CD4-positive, CD25-positive, alpha-beta regulatory T cell (primary cell): ENCODE data around the gene SMOC2. TPM values are rescaled to one million over a fixed set of nuclear protein-coding genes. Genes with fewer than 3 reads are reported as not detected.
"Not testable (repeated sequence)": the region's sequence is repeated elsewhere in the genome, so short reads cannot be mapped to it uniquely, and the experiment has no call there.

Source experiments
- ATAC-seq, 2 donors: fragments of 150-1000 bp; cut with Tn5 transposase; one replicate each; pipeline ENCODE4 v1.10.0; 2021; ENCODE audit warnings: low read depth in 2 of 2, moderate number of reproducible peaks in 2 of 2, moderate library complexity in 1 of 2
- DNase-seq, 3 donors: peaks; one replicate each; pipeline versions ENCODE4 v3.0.0 to v3.0.0-alpha.2; 2012 to 2022; ENCODE audit warnings: mixed read lengths in 1 of 3
- H3K27ac ChIP-seq: one replicate; pipeline ENCODE4 v1.7.0; 2013; ENCODE audit warnings: mild to moderate bottlenecking, low read length; ENCODE audit not compliant: insufficient read depth, poor library complexity, severe bottlenecking
- H3K27me3 ChIP-seq: one replicate; pipeline ENCODE4 v1.7.0; 2013; ENCODE audit warnings: low read length; ENCODE audit not compliant: control insufficient read depth, insufficient read depth
- H3K36me3 ChIP-seq: one replicate; pipeline ENCODE4 v1.7.0; 2013; ENCODE audit warnings: mild to moderate bottlenecking, low read length, moderate library complexity; ENCODE audit not compliant: control insufficient read depth, insufficient read depth
- H3K4me1 ChIP-seq: 2 replicates; pipeline ENCODE4 v1.7.0; 2013; ENCODE audit warnings: mild to moderate bottlenecking, low read length; ENCODE audit not compliant: insufficient read depth, control insufficient read depth, poor library complexity, severe bottlenecking
- H3K4me3 ChIP-seq: one replicate; pipeline ENCODE4 v1.7.0; 2013; ENCODE audit warnings: low read depth, mild to moderate bottlenecking, low read length, moderate library complexity
- H3K9me3 ChIP-seq, 2 experiments: 1 replicate in 1 of 2; 2 replicates in 1 of 2; pipeline ENCODE4 v1.7.0; 2013; ENCODE audit warnings: low read length in 2 of 2, mild to moderate bottlenecking in 1 of 2, moderate library complexity in 1 of 2; ENCODE audit not compliant: control insufficient read depth in 2 of 2
- H3K27ac Mint-ChIP-seq, 3 donors: one replicate each; pipeline ENCODE4 v1.8.0; 2020 to 2022; ENCODE audit warnings: mild to moderate bottlenecking in 3 of 3, mixed read lengths in 3 of 3, moderate library complexity in 2 of 3
- H3K27me3 Mint-ChIP-seq: one replicate; pipeline ENCODE4 v1.8.0; 2022; ENCODE audit warnings: mild to moderate bottlenecking, mixed read lengths
- H3K36me3 Mint-ChIP-seq: one replicate; pipeline ENCODE4 v1.8.0; 2020; ENCODE audit warnings: mixed read lengths
- H3K4me1 Mint-ChIP-seq, 4 donors: one replicate each; pipeline ENCODE4 v1.8.0; 2020 to 2022; ENCODE audit warnings: mixed read lengths in 4 of 4, mild to moderate bottlenecking in 1 of 4
- H3K4me3 Mint-ChIP-seq, 4 donors: one replicate each; pipeline ENCODE4 v1.8.0; 2020 to 2022; ENCODE audit warnings: mild to moderate bottlenecking in 4 of 4, mixed read lengths in 4 of 4, moderate library complexity in 3 of 4
- H3K9me3 Mint-ChIP-seq, 7 donors: one replicate each; pipeline ENCODE4 v1.8.0; 2020 to 2022; ENCODE audit warnings: mixed read lengths in 7 of 7, mild to moderate bottlenecking in 3 of 7, moderate library complexity in 2 of 7
- polyA plus RNA-seq, 4 donors: library from polyadenylated mRNA; unstranded; fragments of 300-500 nt; fragmentation: Illumina TruSeq; gene quantifications; one replicate each; pipeline ENCODE4 v1.2.3, GENCODE V29; 2021
- total RNA-seq: library from RNA; stranded (reverse); gene quantifications from one replicate; pipeline ENCODE4 v1.2.3, GENCODE V29; 2022

The SMOC2 gene
- total and polyA plus RNA-seq, 5 donors from 2014 or later, result not detected

DNA sequence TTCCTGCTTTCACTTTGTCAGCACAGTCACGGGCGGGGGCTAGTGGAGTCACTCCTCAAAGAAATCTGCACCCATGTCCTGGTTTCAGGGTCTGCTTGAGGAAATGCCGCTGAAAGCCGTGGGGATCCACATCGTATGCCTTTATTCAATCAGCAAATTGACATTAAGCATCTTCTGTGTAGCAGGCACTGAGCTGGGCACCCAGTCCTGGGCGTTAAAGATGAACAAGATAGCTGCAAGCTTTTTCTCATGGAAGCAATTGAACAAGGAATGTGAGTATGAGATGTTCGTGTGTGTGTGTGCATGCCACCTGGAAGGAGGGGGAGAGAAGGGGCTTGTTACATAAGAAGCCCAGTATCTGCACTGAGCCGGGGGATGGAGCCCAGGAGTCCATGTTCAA is 243.9 kb downstream of the SMOC2 start:
- no peaks in the 10 kb centered on the region for H3K27me3 ChIP-seq
- H3K36me3 ChIP-seq, result no peaks in the 10 kb centered on the region
- no peak overlapping the region for H3K4me3 ChIP-seq
- DNase-seq (no peak), ATAC-seq (no peak)
- H3K9me3 ChIP-seq, result no peaks in the 10 kb centered on the region
- Mint-ChIP-seq H3K9me3 (peaks cover 0 to 3% (median 0%) of the 10 kb centered on the region in 7 donors), H3K27ac (no peak overlapping the region), H3K27me3 (peaks cover 5% of the 10 kb centered on the region), H3K36me3 (no peaks in the 10 kb centered on the region), H3K4me3 (no peak overlapping the region), H3K4me1 (no peaks in the 10 kb centered on the region)
- no peak overlapping the region for H3K27ac ChIP-seq
- H3K4me1 ChIP-seq, result no peaks in the 10 kb centered on the region

DNA sequence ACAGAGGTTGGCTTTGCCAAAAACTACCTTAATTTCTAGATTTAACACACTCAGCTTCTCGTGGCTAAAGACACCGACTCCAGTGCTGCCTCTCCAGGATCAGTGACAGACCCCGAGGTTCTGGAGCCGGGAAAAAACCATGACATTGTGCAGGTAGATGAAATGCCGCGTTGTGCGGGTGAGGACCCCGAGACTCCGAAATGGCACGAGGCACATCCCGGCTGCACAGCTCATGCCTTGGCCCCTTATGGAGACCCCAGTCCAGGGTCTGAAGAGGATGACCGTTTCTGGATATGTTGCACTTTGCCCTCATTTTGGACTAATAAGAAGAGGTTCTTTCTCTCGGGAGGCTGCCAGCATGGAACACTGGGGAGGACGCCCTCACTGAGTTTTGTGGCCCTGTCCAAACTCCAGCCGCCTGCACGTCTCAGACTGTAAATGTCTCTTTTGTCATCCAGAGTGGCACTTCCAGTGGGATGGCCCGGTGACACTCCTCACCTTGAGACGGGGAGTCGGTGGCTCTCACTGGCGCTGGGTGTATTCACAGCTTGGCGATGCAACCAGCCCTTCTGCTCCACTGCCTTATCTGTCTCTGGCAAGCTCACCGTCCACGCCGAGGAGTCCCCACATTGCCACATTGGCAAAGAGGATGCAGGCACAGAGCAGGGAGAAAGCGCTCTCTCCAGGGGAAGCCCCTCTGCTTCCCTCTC is 245.2 kb downstream of the SMOC2 start:
- no peak overlapping the region for H3K4me3 Mint-ChIP-seq
- H3K27me3 Mint-ChIP-seq, result peaks cover 5% of the 10 kb centered on the region
- H3K9me3 Mint-ChIP-seq, result peaks cover 0 to 2% (median 0%) of the 10 kb centered on the region in 7 donors
- DNase-seq (no peak), ATAC-seq (no peak)
- Histone ChIP-seq H3K4me3 (no peak overlapping the region), H3K27ac (no peak overlapping the region), H3K27me3 (no peaks in the 10 kb centered on the region), H3K4me1 (no peaks in the 10 kb centered on the region), H3K9me3 (no peaks in the 10 kb centered on the region), H3K36me3 (no peaks in the 10 kb centered on the region)
- H3K27ac Mint-ChIP-seq, result peak overlapping the region in 1 of 3 donors; percentile 48
- no peaks in the 10 kb centered on the region for H3K36me3 Mint-ChIP-seq
- H3K4me1 Mint-ChIP-seq, result no peaks in the 10 kb centered on the region

GRCh38 chr6:168686831-168687730 is 246.1 kb downstream of the SMOC2 start:
- no peak overlapping the region for H3K4me3 ChIP-seq
- no peaks in the 10 kb centered on the region for H3K4me1 Mint-ChIP-seq
- H3K9me3 ChIP-seq, result no peaks in the 10 kb centered on the region
- no peak for DNase-seq
- H3K4me1 ChIP-seq, result no peaks in the 10 kb centered on the region
- H3K4me3 Mint-ChIP-seq, result no peak overlapping the region
- no peaks in the 10 kb centered on the region for H3K36me3 ChIP-seq
- H3K27ac Mint-ChIP-seq, result peak overlapping the region in 1 of 3 donors; percentile 7
- H3K9me3 Mint-ChIP-seq, result peaks cover 0 to 2% (median 0%) of the 10 kb centered on the region in 7 donors
- no peaks in the 10 kb centered on the region for H3K27me3 ChIP-seq
- H3K27me3 Mint-ChIP-seq, result peaks cover 5% of the 10 kb centered on the region
- H3K27ac ChIP-seq, result no peak overlapping the region
- ATAC-seq, result no peak
- no peaks in the 10 kb centered on the region for H3K36me3 Mint-ChIP-seq

DNA sequence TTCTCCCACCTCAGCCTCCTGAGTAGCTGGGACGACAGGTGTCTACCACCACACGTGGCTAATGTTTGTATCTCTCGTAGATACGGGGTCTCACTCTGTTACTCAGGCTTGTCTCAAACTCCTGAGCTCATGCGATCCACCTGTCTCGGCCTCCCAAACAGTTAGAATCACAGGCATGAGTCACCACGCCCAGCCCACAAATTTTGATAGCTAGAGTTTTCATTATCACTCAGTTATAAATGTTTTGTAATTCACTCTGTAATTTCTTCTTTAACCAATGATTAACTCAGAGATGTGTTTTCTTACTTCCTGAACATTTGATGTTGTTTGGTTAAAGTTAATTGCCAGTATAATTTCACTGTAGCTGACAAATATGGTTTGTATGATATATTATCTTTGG is 249.3 kb downstream of the SMOC2 start:
- Histone ChIP-seq H3K4me1 (no peaks in the 10 kb centered on the region), H3K9me3 (no peaks in the 10 kb centered on the region), H3K36me3 (no peaks in the 10 kb centered on the region), H3K4me3 (no peak overlapping the region), H3K27ac (no peak overlapping the region), H3K27me3 (no peaks in the 10 kb centered on the region)
- ATAC-seq, result no peak
- Mint-ChIP-seq H3K36me3 (no peaks in the 10 kb centered on the region), H3K27ac (no peak overlapping the region), H3K4me1 (no peaks in the 10 kb centered on the region), H3K27me3 (peaks cover 5% of the 10 kb centered on the region), H3K9me3 (no peaks in the 10 kb centered on the region), H3K4me3 (no peak overlapping the region)
- DNase-seq, result no peak

GRCh38 chr6:168691774-168692173 is 250.8 kb downstream of the SMOC2 start:
- H3K4me1 Mint-ChIP-seq, result no peaks in the 10 kb centered on the region
- peaks cover 5% of the 10 kb centered on the region for H3K27me3 Mint-ChIP-seq
- DNase-seq, result no peak
- no peak for ATAC-seq
- Histone ChIP-seq H3K36me3 (no peaks in the 10 kb centered on the region), H3K4me3 (no peak overlapping the region), H3K4me1 (no peaks in the 10 kb centered on the region), H3K27me3 (no peaks in the 10 kb centered on the region), H3K9me3 (no peaks in the 10 kb centered on the region), H3K27ac (no peak overlapping the region)
- no peaks in the 10 kb centered on the region for H3K9me3 Mint-ChIP-seq
- H3K27ac Mint-ChIP-seq, result no peak overlapping the region
- H3K4me3 Mint-ChIP-seq, result no peak overlapping the region
- H3K36me3 Mint-ChIP-seq, result no peaks in the 10 kb centered on the region

DNA sequence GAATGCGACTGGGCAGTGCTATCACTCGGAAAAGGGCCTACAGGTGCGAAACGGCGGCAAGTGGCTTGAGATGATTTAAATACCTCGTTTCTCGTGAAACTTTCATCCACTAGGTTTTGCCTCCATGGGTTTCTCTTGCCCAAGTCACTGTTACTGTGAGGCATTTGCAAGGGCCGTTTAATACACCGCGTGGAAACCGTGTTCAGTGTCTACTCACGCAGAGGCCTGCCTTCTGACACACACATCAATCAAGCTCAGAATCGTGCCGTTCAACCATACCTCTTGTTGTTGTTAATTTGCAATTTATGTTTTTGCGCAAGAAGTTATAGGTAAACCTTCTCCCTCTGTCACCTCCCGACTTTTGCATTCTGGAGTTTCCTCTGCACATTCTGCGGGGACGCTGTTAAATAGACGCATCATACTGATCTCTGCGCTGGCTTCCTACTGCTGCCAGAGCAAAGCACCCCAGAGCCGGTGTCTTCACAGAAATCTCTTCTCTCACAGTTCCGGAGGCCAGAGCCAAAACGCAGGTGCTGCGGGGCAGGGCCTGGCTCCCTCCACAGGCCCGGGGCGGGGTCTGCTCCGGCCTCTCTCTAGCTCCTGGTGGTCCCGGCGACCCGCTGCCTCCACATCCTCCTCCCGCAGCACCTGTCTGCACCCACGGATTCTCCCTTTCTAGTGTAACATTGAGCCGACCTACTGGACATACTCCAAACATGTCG is 251.4 kb downstream of the SMOC2 start:
- DNase-seq (no peak), ATAC-seq (no peak)
- Mint-ChIP-seq H3K4me3 (no peak overlapping the region), H3K4me1 (no peaks in the 10 kb centered on the region), H3K27ac (no peak overlapping the region), H3K27me3 (peaks cover 5% of the 10 kb centered on the region), H3K9me3 (peaks cover 0 to 5% (median 0%) of the 10 kb centered on the region in 7 donors), H3K36me3 (no peaks in the 10 kb centered on the region)
- H3K4me3 ChIP-seq, result no peak overlapping the region
- H3K4me1 ChIP-seq, result no peaks in the 10 kb centered on the region
- H3K9me3 ChIP-seq, result no peaks in the 10 kb centered on the region
- H3K27ac ChIP-seq, result no peak overlapping the region
- H3K27me3 ChIP-seq, result no peaks in the 10 kb centered on the region
- H3K36me3 ChIP-seq, result no peaks in the 10 kb centered on the region

- not testable (repeated sequence) for DNase-seq, H3K27ac ChIP-seq, ATAC-seq, H3K27me3 ChIP-seq, H3K4me1 Mint-ChIP-seq, H3K9me3 ChIP-seq, H3K36me3 ChIP-seq, H3K27ac Mint-ChIP-seq, H3K36me3 Mint-ChIP-seq, H3K9me3 Mint-ChIP-seq, H3K4me3 ChIP-seq, H3K4me3 Mint-ChIP-seq, H3K27me3 Mint-ChIP-seq, H3K4me1 ChIP-seq
These were observed 251.9 kb downstream of the SMOC2 start for GRCh38 chr6:168692915-168693257.
